ENCODE results near the gene NR2E1.

DNA sequence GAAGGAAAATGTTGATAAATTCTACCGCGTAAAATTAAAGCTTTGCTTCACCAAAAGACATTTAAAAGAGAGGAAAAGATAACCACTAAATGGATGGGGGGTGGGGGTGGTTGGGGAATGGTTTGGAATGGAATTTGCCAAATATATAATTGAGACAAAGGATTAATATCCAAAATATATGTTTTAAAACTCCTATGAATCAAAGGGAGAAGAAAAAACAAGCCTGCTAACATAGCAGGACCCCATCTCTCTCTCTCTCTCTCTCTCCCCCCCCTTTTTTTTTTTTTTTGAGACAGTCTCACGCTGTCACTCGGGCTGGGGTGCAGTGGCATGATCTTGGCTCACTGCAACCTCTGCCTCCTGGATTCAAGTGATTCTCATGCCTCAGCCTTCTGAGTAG is 13.4 kb upstream of the NR2E1 start:
- TF ChIP-seq EZH2 (IDR thresholded peaks at IDR 0.05) (no peak), POLR2AphosphoS5 (IDR thresholded peaks at IDR 0.05; ENCODE audit: borderline replicate concordance, low read depth, low read length) (no peak)

Measured in SK-N-MC (cell line).